A549 (cell line): Measurements from ENCODE around the gene SRPRA.

Source experiments
- CBX2 ChIP-seq: fragments of 200-600 bp; sonication (generic); IDR thresholded peaks from 2 replicates; pipeline ENCODE4 v1.6.1; 2016; ENCODE audit warnings: low read depth, mild to moderate bottlenecking, borderline replicate concordance
- CEBPB ChIP-seq, 2 experiments: fragments of >200 bp in 1 of 2; sonication (Bioruptor Twin) in 1 of 2; formaldehyde crosslinking in 1 of 2; IDR thresholded peaks; 2 replicates each; pipeline ENCODE4 v1.6.1; 2012 to 2016
- HMGXB4 ChIP-seq: fragments of 250-450 bp; sonication (Bioruptor Pico); IDR thresholded peaks from 2 replicates; pipeline ENCODE4 v1.5.0; 2021; ENCODE audit warnings: mild to moderate bottlenecking, moderate library complexity, borderline replicate concordance
- NPAS2 ChIP-seq: fragments of 250-450 bp; sonication (Bioruptor Pico); IDR thresholded peaks from 2 replicates; pipeline ENCODE4 v1.8.0; 2022; ENCODE audit warnings: mild to moderate bottlenecking, moderate library complexity, borderline replicate concordance
- PHF8 ChIP-seq: fragments of 200-600 bp; sonication (generic); IDR thresholded peaks from 2 replicates; pipeline ENCODE4 v1.6.1; 2016; ENCODE audit warnings: low read depth, mild to moderate bottlenecking, antibody characterized with exemption, moderate library complexity, borderline replicate concordance
- POLR2A ChIP-seq: IDR thresholded peaks from 2 replicates; pipeline ENCODE4 v1.6.1; 2012; ENCODE audit warnings: mild to moderate bottlenecking, low read length
- TF ChIP-seq, protein P1 (sequence below): fragments of 450-650 bp; IDR thresholded peaks from 2 replicates; pipeline ENCODE4 v1.6.1; 2014; ENCODE audit warnings: antibody characterized with exemption
- TF ChIP-seq, protein P2 (sequence below): fragments of 150-350 bp; IDR thresholded peaks from 2 replicates; pipeline ENCODE4 v1.6.1; 2014; ENCODE audit warnings: low read depth, mild to moderate bottlenecking, low read length
- TF ChIP-seq, protein P3 (sequence below): fragments of >200 bp; sonication (Bioruptor Twin); formaldehyde crosslinking; IDR thresholded peaks from 3 replicates; pipeline ENCODE4 v1.5.1; 2016
- TF ChIP-seq, protein P4 (sequence below): IDR thresholded peaks from 2 replicates; pipeline ENCODE4 v1.6.1; 2012

GRCh38 chr11:126216526-126217305 is 52.0 kb downstream of the SRPRA start:
- TF ChIP-seq, protein P1, sequence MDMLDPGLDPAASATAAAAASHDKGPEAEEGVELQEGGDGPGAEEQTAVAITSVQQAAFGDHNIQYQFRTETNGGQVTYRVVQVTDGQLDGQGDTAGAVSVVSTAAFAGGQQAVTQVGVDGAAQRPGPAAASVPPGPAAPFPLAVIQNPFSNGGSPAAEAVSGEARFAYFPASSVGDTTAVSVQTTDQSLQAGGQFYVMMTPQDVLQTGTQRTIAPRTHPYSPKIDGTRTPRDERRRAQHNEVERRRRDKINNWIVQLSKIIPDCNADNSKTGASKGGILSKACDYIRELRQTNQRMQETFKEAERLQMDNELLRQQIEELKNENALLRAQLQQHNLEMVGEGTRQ = no peak
- TF ChIP-seq PHF8 = no peak
- TF ChIP-seq CEBPB (IDR thresholded peaks at IDR 0.05) = no peak
- TF ChIP-seq NPAS2 (CRISPR knock-in tag) = no peak
- TF ChIP-seq, protein P2, sequence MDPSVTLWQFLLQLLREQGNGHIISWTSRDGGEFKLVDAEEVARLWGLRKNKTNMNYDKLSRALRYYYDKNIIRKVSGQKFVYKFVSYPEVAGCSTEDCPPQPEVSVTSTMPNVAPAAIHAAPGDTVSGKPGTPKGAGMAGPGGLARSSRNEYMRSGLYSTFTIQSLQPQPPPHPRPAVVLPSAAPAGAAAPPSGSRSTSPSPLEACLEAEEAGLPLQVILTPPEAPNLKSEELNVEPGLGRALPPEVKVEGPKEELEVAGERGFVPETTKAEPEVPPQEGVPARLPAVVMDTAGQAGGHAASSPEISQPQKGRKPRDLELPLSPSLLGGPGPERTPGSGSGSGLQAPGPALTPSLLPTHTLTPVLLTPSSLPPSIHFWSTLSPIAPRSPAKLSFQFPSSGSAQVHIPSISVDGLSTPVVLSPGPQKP = no peak
- TF ChIP-seq CBX2 = no peak
- TF ChIP-seq, protein P3, sequence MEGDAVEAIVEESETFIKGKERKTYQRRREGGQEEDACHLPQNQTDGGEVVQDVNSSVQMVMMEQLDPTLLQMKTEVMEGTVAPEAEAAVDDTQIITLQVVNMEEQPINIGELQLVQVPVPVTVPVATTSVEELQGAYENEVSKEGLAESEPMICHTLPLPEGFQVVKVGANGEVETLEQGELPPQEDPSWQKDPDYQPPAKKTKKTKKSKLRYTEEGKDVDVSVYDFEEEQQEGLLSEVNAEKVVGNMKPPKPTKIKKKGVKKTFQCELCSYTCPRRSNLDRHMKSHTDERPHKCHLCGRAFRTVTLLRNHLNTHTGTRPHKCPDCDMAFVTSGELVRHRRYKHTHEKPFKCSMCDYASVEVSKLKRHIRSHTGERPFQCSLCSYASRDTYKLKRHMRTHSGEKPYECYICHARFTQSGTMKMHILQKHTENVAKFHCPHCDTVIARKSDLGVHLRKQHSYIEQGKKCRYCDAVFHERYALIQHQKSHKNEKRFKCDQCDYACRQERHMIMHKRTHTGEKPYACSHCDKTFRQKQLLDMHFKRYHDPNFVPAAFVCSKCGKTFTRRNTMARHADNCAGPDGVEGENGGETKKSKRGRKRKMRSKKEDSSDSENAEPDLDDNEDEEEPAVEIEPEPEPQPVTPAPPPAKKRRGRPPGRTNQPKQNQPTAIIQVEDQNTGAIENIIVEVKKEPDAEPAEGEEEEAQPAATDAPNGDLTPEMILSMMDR = no peak
- TF ChIP-seq, protein P4, sequence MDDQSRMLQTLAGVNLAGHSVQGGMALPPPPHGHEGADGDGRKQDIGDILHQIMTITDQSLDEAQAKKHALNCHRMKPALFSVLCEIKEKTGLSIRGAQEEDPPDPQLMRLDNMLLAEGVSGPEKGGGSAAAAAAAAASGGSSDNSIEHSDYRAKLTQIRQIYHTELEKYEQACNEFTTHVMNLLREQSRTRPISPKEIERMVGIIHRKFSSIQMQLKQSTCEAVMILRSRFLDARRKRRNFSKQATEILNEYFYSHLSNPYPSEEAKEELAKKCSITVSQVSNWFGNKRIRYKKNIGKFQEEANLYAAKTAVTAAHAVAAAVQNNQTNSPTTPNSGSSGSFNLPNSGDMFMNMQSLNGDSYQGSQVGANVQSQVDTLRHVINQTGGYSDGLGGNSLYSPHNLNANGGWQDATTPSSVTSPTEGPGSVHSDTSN = no peak
- TF ChIP-seq HMGXB4 = no peak
- no peak for TF ChIP-seq POLR2A
